GM19193 (cell line): ENCODE data around the gene IL17B.

Source experiments
- POLR2A ChIP-seq: IDR thresholded peaks from 4 replicates; pipeline ENCODE4 v1.6.1; 2011; ENCODE audit not compliant: insufficient read depth, insufficient read length; ENCODE audit errors: extremely low read depth

IL17B gene

DNA sequence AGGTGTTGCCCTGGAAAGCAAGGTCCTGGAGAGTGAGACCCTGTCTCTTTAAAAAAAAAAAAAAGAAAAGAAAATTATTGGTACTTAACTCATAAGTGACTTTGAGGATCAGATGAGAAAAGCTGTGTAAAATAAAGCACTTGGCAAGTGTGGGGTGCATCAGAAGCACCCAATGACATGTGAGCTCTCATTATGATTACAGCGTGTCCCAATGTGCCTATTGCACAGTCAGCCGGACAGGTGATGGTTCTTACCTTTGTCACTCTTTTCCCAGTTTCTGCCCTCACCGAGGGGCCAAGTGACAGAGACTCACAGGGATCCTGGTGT is 40.4 kb upstream of the IL17B start:
- TF ChIP-seq POLR2A: no peak

DNA sequence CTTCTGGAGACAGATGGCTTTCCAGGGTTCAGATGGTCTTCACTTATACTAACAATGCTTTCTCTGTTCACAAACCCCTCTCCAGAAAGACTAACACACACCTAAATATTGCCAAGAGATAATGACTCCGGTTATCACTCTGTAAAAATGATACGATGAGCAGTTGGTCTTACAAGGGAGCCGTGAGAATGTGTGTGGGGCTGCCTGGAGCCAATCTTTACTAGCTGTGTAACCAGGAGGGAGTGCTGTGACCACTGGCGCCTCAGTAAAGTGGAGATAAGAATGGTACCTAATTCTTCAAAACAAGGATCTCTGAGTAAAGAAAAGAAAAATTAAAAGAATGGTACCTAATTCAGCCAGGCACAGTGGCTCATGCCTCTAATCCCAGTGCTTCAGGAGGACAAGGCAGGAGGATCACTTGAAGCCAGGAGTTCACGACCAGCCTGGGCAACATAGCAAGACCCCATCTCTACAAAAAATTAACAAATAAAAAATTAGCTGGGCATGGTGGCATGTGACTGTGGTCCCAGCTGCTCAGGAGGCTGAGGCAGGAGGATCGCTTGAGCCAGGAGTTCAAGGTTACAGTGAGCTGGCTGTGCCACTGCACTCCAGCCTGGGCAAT is 39.9 kb upstream of the IL17B start:
- no peak for TF ChIP-seq POLR2A

DNA sequence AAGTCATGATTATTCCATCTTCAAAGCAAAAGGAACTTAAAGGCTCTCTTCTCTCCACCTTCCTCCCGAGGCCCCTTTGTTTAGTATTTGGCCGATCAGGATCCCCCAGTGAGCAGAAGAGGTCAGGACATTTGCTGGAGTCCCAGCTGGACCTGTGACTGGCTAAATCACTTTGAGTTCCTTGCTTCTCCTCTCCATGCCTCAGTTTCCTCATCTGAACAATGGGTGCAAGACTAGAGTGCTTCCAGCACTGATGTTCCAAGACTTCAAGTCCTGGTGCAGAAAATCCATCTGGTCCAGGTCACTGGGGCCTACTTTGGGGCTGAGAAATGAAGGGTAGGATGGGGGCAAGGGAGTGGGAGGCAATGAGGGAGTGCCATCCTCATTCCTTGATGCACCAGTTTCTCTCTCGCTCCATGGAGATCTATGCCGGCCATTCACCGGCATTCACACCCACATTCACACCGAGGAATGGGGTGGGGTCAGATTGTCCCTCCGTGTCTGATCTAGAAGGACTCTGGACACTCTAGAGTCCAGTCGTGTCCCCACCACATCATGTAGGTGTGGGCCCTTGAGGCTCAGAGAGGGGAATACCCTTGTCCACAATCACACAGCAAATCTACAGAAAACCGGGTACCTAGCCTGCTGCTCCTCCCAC is 38.7 kb upstream of the IL17B start:
- no peak for TF ChIP-seq POLR2A

DNA sequence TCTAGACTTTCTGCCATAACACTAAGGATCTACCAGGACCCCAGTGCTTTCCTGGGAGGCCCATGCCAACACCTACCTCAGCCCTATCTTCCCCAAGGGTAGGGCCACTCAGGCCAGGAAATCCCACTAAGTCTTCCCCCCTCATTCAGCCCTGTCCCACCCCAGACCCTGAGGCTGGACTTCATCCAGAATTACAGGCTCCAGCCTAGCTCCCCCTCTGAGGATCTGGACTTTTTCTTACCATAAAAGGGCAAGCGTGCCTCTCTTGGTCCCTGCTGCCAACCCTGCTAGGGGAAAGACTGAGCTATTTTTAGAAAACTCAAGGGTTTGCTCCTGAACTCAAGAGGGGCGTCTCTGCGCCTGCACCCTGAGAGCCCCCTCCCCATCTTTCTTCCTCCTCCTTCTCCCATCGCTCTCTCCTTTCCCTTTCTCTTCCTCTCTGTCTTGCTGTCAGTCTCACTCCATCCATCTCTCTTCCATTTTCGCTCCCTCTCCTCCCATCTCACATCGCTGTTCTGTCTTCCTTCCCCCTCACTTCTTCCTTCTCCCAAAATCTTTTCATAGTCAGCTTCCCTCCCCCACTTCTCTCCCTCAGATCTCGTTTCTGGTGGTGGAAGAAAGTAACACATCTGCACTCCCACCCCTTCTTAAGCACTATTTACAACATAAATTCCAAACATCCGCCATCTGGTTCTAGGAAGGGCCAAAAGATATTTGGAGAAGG is 38.1 kb upstream of the IL17B start:
- TF ChIP-seq POLR2A: no peak

DNA sequence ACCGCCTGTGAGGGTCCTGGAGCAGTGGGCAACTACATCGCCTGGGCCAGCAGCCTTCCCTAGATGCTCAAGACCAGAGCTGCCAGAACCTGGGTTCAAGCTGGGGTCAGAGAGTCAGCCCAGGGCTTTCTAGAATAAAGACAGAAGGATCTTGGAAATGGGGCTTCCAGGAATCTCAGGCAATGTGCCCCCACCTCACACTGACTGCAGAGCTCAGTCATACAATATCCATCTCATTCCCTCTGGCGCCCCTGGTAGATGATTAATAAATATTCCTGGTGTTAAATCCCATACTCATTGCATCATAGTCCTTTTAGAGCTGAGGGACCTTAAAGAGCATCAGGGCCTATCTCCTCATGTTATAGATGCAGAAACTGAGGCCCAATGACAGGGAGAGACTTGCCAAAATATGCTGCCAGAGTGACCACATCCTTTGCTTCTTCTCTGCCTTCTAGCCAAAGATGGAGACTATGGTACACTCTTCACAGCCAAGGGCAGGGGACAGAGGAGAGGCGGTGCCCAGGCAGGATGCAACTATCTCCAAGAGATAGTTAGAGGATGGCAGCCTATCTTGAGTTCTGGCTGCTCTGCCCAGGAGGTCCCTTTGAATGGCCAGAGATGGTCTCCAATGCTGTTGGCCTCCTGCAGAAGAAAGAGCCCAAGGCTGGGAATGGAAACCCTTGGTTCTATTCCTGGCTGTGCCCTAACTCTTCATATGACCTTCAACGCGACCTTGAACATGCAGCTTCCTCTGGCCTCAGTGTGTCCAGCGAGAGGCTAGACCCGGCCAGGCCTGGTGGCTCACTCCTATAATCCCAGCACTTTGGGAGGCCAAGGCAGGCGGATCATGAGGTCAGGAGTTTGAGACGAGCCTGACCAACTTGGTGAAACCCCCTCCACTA is 36.2 kb upstream of the IL17B start:
- TF ChIP-seq POLR2A: no peak

DNA sequence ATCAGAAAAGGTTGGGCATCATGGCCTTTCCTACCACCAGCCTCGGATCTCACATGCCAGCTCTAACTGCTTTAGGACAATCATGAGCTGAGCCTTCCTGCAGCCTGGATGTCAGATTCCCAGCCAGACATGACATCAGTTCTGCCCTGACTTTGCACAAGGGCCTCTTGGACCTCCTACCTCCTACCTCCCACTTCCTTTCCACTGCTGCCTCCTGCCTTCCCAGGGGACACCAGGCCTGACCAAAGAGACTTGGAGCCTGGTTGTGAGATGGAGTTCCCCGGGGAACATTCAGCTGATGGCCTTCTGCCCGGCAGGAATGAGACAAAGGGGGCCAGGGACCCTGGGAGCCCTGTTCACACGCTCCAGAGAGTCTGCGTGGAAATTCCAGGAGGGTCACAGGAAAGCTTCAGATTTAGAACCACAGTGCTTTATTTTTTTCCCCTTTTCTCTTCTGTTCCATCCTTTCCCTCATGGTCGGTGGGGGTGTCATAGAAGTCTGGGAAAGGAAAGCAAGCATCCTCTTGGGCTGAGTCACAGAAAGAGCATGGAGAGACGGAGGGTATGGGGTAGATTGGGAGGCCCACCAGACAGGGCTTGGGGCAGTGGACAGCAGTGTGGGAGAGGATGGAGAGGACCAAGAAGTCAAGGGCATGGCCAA is 35.4 kb upstream of the IL17B start:
- TF ChIP-seq POLR2A: no peak

DNA sequence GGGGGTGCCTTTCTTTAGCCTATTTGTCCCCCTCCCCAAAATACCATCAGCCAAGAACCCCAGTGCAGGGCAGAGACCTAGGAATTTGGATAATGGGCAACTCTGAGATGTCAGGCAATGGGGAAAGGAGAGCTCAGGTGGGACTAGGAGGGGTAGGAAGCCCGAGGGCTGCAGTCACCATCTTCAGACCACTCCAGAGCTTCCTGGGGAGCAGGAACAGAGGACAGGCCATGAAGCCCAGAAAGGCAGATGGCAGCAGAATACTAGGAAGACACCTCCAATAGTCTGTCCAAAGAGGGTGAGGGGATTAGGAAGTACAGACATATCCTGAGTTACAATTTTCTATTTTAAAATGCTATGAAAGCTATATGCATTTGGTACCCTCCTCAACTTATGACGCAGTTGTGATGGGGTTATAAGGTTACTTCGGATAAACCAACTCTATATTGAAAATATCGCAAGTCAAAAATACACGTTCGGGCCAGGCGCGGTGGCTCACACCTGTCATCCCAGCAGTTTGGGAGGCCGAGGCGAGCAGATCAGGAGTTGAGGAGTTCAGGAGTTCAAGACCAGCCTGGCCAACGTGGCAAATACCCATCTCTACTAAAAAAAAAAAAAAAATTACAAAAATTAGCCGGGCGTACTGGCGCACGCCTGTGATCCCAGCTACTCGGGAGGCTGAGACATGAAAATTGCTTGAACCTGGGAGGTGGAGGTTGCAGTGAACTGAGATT is 34.6 kb upstream of the IL17B start:
- no peak for TF ChIP-seq POLR2A

DNA sequence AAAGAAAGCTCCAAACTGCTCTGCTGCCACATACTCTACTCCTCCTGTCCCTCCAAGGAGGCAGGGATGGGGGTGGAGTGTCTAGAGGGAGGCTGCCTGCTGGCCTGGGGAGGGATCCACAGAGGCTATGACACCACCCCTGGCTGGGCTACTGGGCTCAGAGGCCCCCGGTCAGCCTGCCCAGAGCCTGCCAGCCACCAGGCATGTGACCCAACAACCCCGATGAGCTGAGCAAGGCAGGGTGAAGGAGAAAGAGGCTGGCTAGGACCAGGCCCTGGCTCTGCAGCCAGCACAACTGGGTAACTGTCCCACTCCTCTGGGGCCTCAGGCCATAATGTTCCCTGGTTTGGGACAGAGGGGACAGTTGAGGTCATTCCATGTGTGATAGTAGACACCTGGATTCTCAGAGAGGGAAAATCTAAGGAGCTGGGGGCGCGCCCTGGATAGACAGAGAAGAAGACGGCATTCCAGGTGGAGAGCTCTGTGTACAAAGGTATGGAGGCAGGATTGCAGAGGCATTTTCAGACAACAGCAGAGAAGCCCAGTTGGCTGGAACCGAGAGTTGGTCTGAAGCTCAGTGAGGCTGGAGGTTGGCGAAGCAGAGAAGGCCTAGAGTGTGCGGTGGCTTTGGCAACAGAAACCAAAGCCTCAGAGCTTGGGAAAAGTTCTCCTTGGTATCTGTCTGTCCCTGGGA is 33.8 kb upstream of the IL17B start:
- no peak for TF ChIP-seq POLR2A

DNA sequence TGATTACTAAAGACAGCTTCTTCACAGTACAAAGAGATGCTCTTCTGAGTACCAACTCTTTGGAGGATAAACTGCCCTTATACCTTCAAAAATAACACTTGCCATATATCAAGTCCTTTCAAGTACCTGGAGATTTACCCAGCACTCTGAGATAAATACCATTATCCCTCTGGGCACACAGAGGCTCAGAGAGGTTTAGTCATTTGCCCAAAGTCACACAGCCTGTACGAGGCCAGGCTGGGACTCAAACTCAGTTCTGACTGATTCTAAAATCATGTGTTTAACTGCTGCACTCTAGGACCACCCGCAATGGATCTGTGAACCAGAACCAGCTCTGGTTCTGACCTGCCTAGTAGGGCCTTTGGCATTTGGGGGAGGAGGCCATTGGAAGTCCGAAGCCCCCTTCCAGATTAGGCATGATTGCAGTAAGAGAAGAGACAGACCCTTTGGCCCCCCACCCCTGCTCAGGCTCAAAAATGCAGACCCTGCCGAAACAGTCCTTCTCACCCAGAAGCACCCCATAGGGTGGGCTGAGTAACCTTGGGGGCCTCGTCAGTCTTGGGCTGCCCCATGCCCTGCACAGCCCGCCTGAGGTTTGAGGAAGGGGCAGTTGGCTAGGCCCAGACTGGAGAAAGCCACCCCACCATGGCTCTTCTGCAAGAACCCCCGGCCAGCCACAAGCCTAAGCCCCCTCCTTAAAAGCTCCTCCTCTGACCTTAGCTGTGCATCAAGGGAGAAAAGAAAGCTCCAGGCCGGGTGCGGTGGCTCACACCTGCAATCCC is 32.8 kb upstream of the IL17B start:
- TF ChIP-seq POLR2A: no peak

DNA sequence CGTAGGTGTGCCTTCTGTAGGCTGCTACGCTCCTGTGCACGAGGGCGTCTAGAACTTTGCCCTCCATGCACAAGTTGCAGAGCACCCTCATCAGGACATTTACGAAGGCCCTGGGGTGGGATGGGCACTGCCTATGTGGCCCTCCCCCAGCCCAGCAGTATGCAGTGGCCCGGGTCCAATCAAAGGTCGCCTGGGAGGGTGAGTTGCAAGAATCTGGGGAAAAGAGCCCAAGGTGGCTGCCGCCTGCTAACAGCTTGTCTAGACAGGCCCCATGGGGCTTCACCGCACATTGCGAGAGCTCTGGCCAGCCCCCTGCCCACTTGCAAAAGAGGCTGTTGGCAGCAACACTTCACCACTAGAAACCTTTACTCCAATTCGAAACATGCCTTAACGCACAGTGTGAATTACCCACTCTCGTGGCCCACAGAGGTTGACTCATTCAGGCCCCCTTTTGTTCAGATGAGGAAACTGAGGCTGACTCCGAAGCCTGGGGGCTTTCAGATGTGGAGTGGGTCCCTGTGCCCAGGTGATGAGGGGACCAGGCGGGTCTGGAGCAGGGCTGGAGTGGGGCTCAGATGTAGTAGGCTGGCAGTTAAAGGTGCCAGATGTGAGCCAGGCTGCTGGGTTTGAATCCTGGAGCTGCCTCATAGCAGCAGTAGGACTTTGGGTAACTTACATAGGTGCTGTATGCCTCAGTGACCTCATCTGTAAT is 31.8 kb upstream of the IL17B start:
- no peak for TF ChIP-seq POLR2A

DNA sequence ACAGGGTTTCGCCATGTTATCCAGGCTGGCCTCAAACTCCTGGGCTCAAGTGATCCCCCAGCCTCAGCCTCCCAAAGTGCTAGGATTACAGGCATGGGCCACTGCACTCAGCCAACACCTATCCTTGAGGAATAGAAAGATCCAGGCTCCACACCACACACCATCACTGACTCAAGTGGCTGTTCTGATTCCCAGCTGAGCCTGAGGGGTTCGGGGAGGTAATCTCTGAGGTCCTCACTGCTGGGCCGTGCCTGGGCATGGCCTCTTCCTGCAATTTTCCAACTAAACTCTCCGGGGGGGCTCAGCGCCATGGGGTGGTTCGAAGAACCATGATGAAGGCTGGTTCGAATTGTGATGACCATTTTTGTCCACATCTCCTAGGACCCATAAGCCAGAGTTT is 31.0 kb upstream of the IL17B start:
- TF ChIP-seq POLR2A: no peak

DNA sequence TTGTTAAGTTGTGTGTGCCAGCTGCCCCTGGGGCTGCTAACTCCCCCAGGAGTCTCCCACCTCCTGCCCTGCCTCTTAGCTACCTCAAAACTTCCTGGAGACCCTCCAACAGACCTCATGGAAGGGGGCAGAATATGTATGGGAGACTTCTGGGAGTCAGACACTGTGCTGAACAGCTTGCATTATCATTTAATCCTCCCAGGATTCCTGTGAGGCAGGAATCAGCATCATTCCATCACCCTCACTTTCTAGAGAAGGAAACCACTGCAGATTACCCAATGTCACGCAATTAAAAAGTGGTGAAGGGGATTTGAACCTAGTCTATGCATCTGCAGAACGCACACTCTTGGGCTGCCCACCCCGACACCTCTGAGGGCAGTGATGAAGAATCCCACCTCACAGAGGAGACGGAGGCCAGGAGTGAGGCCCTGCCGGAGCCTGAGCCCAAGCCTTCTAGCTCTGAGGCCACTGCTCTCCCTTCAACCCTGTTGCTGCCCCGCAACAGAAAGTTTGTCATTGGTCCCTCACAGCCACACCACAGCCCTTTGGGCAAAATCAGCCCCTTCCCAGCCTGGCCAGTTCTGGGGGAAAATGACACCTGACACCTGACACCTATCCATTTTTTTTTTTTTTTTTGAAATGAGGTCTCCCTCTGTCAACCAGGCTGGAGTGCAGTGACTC is 30.3 kb upstream of the IL17B start:
- TF ChIP-seq POLR2A: no peak
